GM06990 (cell line): Measurements from ENCODE around the gene LPIN1.

ENCODE experiments used
- DNase-seq: peaks from one replicate; pipeline ENCODE4 v3.0.0-alpha.2; 2011; ENCODE audit not compliant: insufficient read length; ENCODE audit errors: extremely low read depth
- H3K27me3 ChIP-seq: replicated peaks from 2 replicates; pipeline ENCODE4 v1.6.0; 2011; ENCODE audit warnings: low read length; ENCODE audit not compliant: control insufficient read depth, insufficient read depth
- H3K36me3 ChIP-seq: 2 replicates; pipeline ENCODE4 v1.5.1; 2011; ENCODE audit warnings: low read length; ENCODE audit not compliant: control insufficient read depth, insufficient read depth
- H3K4me3 ChIP-seq: replicated peaks from 2 replicates; pipeline ENCODE4 v1.5.1; 2011; ENCODE audit warnings: low read depth, mild to moderate bottlenecking, control low read depth, low read length
- CTCF ChIP-seq: IDR thresholded peaks from 2 replicates; pipeline ENCODE4 v1.5.1; 2011; ENCODE audit warnings: low read length, control low read depth, mild to moderate bottlenecking, inconsistent platforms; ENCODE audit not compliant: insufficient read depth, poor library complexity, severe bottlenecking

The LPIN1 gene

DNA sequence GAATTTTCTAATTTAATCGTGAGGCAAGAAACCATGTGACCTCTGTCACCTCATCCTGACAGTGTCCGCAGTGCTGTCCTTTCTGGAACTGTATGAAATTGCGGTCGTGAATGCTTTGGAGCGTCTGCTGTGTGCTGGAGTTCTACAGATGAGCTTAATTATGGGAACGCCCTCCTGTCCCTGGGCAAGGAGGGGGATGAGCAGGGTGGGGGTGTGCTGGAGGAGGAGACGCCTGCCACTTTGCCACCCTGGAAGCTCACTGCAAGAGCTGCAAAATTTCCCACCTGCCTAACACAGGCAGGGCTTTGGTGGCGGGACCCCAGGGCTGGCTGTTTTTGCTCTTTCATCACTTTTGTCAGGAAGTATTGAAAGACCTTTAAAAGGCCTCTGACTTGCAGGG, 6.5 kb downstream of the LPIN1 start:
- no peak for TF ChIP-seq CTCF
- no peaks in the 10 kb centered on the region for H3K36me3 ChIP-seq
- no peak overlapping the region; the same call in 1 of the 2 replicates for H3K4me3 ChIP-seq
- H3K27me3 ChIP-seq = no peaks in the 10 kb centered on the region
- no peak for DNase-seq

- Histone ChIP-seq H3K4me3 (peak overlapping the region; percentile 38), H3K36me3 (no peaks in the 10 kb centered on the region), H3K27me3 (no peaks in the 10 kb centered on the region)
- DNase-seq = peak; percentile 80
- TF ChIP-seq CTCF = no peak
Measured at GRCh38 chr2:11753452-11753885, 7.0 kb downstream of the LPIN1 start.

DNA sequence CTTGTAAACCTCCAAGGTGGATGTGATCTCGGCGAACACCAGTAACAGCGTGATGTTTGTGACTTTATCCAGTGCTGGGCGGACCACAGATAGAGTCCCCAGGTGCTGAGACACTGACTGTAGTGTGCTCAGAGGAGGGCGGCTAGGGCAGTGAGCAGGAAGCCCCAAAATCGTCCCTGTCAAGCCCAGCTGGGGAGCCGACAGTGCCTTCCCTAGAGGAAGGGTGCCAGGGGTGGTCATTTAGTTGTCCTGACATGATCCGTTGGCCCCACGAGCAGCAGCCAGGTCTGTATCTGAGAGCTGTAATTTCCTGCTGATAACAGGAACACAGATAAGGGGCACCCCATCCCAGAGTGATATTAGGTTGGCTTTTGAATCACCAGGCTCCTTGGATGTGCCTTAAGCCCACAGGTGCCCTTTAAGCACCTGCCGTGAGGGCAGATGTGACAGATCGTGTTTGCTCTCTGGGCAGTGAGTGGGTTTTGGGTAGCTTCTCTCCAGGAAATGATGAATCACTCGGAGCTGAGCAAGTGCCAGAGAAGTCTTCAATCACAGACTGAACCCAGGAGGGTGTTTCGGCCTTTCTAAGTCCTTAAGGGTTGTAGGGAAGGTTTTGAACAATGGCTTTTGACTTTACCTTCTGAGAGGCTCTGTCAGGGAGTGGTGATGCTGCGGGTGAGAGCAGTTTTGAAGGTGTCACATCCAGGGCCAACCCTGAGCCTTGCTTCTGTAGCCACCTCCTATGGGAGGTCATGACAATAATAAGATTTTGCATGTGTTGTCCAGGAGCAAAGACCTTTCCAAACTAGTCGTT, 7.7 kb downstream of the LPIN1 start:
- no peak for TF ChIP-seq CTCF
- no peaks in the 10 kb centered on the region for H3K27me3 ChIP-seq
- DNase-seq = peak; percentile 67
- peak overlapping the region; percentile 38 for H3K4me3 ChIP-seq
- H3K36me3 ChIP-seq = no peaks in the 10 kb centered on the region

DNA sequence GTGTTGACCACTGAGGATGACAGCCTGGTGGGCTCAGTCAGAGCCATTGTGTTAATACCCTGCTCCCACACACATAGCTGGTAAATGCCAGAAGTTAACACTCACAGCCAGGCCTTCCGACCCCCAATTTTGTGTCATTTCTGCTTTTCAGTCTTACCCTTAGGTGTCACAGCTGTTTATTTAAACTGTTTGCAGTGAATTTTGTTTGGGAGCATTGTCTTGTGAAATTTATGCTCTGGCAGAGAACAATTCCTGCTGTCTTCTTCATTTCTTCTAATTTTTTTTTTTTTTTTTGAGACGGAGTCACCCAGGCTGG, 8.2 kb downstream of the LPIN1 start:
- Histone ChIP-seq H3K4me3 (peak overlapping the region; percentile 9; the same call in 1 of the 2 replicates), H3K27me3 (no peaks in the 10 kb centered on the region), H3K36me3 (no peaks in the 10 kb centered on the region)
- TF ChIP-seq CTCF = no peak
- no peak for DNase-seq

GRCh38 chr2:11757101-11757500, 10.7 kb downstream of the LPIN1 start:
- TF ChIP-seq CTCF = no peak
- no peak for DNase-seq
- no peaks in the 10 kb centered on the region for H3K36me3 ChIP-seq
- H3K4me3 ChIP-seq = no peak overlapping the region
- H3K27me3 ChIP-seq = no peaks in the 10 kb centered on the region

GRCh38 chr2:11758187-11758586, 11.8 kb downstream of the LPIN1 start:
- DNase-seq = no peak
- no peak for TF ChIP-seq CTCF
- H3K27me3 ChIP-seq = no peaks in the 10 kb centered on the region
- no peak overlapping the region for H3K4me3 ChIP-seq
- peaks cover 1% of the 10 kb centered on the region for H3K36me3 ChIP-seq
